ENCODE measurements around the gene SLC47A1. TPM values are rescaled to one million over a fixed set of nuclear protein-coding genes. Genes with fewer than 3 reads are reported as not detected.

The SLC47A1 gene
- total RNA-seq, 2 experiments from 2014 or later, result not detected

DNA sequence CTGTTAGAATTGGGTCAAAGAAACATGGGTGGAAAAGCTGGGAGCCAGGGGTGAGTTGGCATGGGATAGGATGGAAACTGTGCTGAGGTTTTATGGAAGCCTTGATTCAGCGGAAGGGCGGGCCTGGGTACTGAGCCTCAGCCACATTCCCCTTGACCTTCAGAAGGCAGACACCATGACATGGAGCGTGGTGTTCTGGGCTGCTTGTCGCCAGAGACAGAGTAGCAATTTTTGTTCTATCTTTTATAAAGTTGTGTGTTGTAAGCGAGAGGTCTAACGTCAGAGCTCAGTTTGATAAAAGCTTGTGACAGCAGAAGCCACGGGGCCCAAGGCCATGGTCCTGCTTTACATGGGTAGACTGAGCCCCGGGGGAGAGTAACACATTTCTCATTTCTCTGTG lies 50.2 kb downstream of the SLC47A1 start:
- DNase-seq (no peak), ATAC-seq (ENCODE audit: poor library complexity) (no peak)
- Histone ChIP-seq H3K27me3 (ENCODE audit: control insufficient read depth in 1 of 2, insufficient read depth in 2 of 2, low read length in 2 of 2) (peaks cover 23 to 25% of the 10 kb centered on the region in 2 experiments), H3K4me1 (ENCODE audit: insufficient read depth, low read length) (peaks cover 2% of the 10 kb centered on the region), H3K9me3 (ENCODE audit: control insufficient read depth in 1 of 2, insufficient read depth in 1 of 2, low read length in 2 of 2) (peaks cover 0 to 10% of the 10 kb centered on the region in 2 experiments), H3K4me3 (ENCODE audit: low read length) (no peak overlapping the region), H3K36me3 (ENCODE audit: insufficient read depth, low read length) (no peaks in the 10 kb centered on the region), H3K27ac (ENCODE audit: low read depth in 1 of 2, low read length in 2 of 2) (no peak overlapping the region)
- Mint-ChIP-seq H3K27ac (no peak overlapping the region), H3K9me3 (no peaks in the 10 kb centered on the region), H3K4me1 (ENCODE audit: low read depth) (no peaks in the 10 kb centered on the region), H3K36me3 (ENCODE audit: low read depth) (no peaks in the 10 kb centered on the region), H3K4me3 (no peak overlapping the region), H3K27me3 (peaks cover 33% of the 10 kb centered on the region)
- intact Hi-C loops (cut with DNase I, micrococcal nuclease), result no loop called here
- no peak for TF ChIP-seq CTCF (IDR thresholded peaks at IDR 0.05)
- ChIA-PET POLR2A (no interaction called here), CTCF (no interaction called here)

DNA sequence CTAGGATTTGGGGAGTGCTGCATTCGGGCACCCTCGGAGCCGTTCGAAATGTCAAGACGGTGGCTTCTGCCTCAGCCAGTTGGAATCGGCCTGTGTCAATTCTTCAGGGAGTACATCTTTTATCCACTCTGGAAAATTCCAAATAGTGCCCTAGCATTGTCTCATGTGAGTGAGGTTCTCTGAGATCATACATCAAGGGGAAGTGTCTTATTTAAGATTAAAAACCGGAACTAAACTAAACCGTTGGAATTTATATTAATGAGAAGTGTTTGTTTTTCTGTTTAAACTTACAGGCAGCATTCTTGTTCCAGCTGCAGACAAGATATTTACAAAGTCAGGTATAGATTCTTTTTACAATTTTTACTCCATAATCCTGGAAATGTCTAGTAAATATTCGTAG lies 56.8 kb downstream of the SLC47A1 start:
- Histone ChIP-seq H3K27ac (ENCODE audit: low read depth in 1 of 2, low read length in 2 of 2) (no peak overlapping the region), H3K36me3 (ENCODE audit: insufficient read depth, low read length) (no peaks in the 10 kb centered on the region), H3K4me1 (ENCODE audit: insufficient read depth, low read length) (no peaks in the 10 kb centered on the region), H3K9me3 (ENCODE audit: control insufficient read depth in 1 of 2, insufficient read depth in 1 of 2, low read length in 2 of 2) (no peaks in the 10 kb centered on the region), H3K4me3 (ENCODE audit: low read length) (no peak overlapping the region), H3K27me3 (ENCODE audit: control insufficient read depth in 1 of 2, insufficient read depth in 2 of 2, low read length in 2 of 2) (peaks cover 0 to 10% of the 10 kb centered on the region in 2 experiments)
- ChIA-PET CTCF (no interaction called here), POLR2A (no interaction called here)
- H3K27me3 Mint-ChIP-seq, result peaks cover 14% of the 10 kb centered on the region
- intact Hi-C loops (cut with DNase I, micrococcal nuclease), result no loop called here
- no peaks in the 10 kb centered on the region for H3K9me3 Mint-ChIP-seq
- DNase-seq (no peak), ATAC-seq (ENCODE audit: poor library complexity) (no peak)
- no peak overlapping the region for H3K4me3 Mint-ChIP-seq
- H3K27ac Mint-ChIP-seq, result no peak overlapping the region
- no peak for TF ChIP-seq CTCF (IDR thresholded peaks at IDR 0.05)
- no peaks in the 10 kb centered on the region for H3K36me3 Mint-ChIP-seq (ENCODE audit: low read depth)
- no peaks in the 10 kb centered on the region for H3K4me1 Mint-ChIP-seq (ENCODE audit: low read depth)

GRCh38 chr17:19590912-19591551 lies 57.4 kb downstream of the SLC47A1 start:
- Histone ChIP-seq H3K27me3 (ENCODE audit: control insufficient read depth in 1 of 2, insufficient read depth in 2 of 2, low read length in 2 of 2) (peaks cover 0 to 7% of the 10 kb centered on the region in 2 experiments), H3K4me1 (ENCODE audit: insufficient read depth, low read length) (no peaks in the 10 kb centered on the region), H3K9me3 (ENCODE audit: control insufficient read depth in 1 of 2, insufficient read depth in 1 of 2, low read length in 2 of 2) (no peaks in the 10 kb centered on the region), H3K4me3 (ENCODE audit: low read length) (no peak overlapping the region), H3K36me3 (ENCODE audit: insufficient read depth, low read length) (no peaks in the 10 kb centered on the region), H3K27ac (ENCODE audit: low read depth in 1 of 2, low read length in 2 of 2) (no peak overlapping the region)
- Mint-ChIP-seq H3K4me3 (no peak overlapping the region), H3K27ac (no peak overlapping the region), H3K4me1 (ENCODE audit: low read depth) (no peaks in the 10 kb centered on the region), H3K9me3 (no peaks in the 10 kb centered on the region), H3K36me3 (ENCODE audit: low read depth) (no peaks in the 10 kb centered on the region), H3K27me3 (peaks cover 11% of the 10 kb centered on the region)
- CTCF ChIA-PET, result no interaction called here
- POLR2A ChIA-PET, result no interaction called here
- ATAC-seq (ENCODE audit: poor library complexity) (no peak), DNase-seq (no peak)
- intact Hi-C loops (cut with DNase I, micrococcal nuclease), result no loop called here
- no peak for TF ChIP-seq CTCF (IDR thresholded peaks at IDR 0.05)
